GM18870 (cell line): ENCODE results near the gene SERPINB3.
"Not testable (repeated sequence)": the region's sequence is repeated elsewhere in the genome, so short reads cannot be mapped to it uniquely, and the experiment has no call there.

ENCODE experiments used
- ATAC-seq: cut with Tn5 transposase; IDR thresholded peaks from one replicate; pipeline ENCODE4 v1.9.1; 2021; ENCODE audit warnings: moderate library complexity; ENCODE audit not compliant: unreplicated experiment

The SERPINB3 gene

DNA sequence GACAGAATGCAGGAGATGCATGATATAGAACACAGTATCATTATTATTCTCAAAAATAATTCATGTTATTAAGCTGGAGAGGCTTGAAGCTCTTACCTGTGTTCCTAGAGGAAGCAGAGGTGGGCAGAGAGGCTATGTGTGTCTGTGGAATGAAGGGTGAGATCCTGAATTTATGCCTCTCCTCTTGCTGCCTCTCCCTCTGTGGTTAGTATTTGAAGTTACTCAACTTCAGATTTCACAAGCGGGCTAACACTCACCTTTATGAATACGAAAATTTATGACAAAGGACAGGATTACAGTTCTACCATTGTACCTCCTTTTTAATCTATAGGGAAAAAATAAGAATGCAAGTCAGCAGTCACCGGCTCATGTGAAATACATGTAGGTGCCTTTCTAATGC, at the start of gene SERPINB3:
TSS of gene SERPINB3 (minus strand) at position 144 of the 400 bp plus-strand sequence. CDS start 677 bp downstream, outside the sequence.
- not testable (repeated sequence) for ATAC-seq

DNA sequence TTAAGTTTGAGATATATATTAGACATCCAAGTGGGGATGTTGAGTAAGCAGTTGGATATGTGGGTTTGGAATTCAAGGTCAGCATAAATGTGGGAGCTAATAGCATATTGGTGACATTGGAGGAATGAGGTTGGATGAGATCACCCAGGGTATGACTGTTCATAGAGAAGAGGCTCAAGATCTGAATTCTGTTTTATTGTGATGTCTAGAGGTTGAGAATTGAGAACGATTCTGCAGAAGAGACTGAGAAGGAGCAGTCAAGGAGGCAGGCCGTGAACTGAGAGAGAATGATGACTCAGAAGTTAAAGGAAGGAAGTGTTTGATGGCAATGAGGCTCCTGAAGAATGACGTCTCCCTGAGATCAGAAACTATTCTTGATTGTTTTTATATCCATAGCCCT, 47.0 kb upstream of the SERPINB3 start:
- no peak for ATAC-seq

DNA sequence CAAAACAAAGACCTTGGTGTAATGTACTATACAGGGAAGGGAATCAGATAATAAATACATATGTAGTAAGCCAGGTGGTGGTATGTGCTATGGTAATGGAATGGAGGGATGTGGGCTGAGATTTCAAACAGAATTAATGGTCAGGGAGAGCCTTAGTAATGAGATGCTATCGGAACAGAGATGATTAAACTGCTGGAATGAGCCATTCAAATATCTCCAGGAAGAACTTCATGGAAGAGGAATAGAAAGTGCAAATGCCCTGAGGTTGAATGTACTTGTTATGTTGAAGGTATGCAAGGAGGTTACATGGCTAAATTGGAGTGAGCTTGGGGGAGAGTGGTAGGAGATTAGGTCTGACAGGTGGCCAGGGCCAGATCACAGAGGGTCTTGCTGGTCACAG, 46.1 kb upstream of the SERPINB3 start:
- ATAC-seq: no peak

DNA sequence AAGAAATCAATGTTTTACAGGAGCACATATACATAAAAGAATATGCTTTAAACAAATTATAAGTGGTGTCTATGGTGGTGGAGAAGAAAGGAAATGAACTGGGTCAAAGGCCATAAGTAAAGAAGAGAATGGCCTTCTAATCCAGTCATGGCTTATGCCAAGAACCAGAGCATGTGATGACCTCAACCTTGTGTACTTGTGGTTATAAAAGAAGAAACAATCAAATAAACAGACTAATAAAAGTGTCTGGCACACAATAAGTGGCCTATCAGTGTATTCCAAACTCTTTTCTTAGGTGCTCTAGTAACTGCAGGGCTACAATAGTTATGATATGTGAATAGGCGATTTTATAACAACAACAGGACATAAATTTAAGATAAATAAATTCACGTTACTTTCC, 43.7 kb upstream of the SERPINB3 start:
- ATAC-seq: no peak

DNA sequence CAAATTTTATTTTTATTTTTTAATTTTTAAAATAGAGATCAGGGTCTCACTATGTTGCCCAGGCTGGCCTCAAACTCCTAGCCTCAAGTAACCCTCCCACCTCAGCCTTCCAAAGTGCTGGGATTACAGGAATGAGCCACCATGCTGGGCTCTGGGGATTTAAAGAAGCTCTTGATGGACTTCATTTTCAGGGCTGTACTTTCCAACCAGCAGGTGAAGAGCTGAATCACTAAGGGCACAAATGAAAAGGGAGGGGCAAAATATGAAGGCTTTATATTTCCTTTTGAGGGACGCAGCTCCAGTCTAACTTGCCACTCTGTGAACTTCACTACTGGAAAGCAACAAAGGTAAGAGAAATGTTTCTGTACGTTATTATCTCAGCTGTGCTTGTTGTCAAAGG, 41.0 kb upstream of the SERPINB3 start, which contains the start of gene SERPINB11:
TSS of gene SERPINB11 (plus strand) at position 301 of the 400 bp plus-strand sequence. CDS start 7,234 bp downstream, outside the sequence.
- no peak for ATAC-seq

DNA sequence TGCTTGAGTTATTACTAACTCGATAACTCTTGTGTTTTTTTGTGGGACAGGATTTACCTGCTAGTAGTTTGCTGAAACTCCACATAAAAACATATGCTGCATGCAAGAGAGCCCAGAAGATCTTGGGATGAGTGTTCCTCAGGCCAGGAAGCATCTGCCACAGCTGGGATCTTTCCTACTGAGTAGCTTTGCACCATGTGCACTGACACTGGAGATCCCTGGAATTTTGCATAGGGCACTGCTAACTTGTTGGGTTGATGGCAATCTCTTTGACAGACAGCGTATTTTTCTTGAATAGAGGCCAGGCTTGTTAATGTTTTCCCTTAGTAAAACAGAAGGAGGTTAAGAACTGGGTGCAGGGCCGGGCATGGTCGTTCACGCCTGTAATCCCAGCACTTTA, 40.3 kb upstream of the SERPINB3 start:
- no peak for ATAC-seq

DNA sequence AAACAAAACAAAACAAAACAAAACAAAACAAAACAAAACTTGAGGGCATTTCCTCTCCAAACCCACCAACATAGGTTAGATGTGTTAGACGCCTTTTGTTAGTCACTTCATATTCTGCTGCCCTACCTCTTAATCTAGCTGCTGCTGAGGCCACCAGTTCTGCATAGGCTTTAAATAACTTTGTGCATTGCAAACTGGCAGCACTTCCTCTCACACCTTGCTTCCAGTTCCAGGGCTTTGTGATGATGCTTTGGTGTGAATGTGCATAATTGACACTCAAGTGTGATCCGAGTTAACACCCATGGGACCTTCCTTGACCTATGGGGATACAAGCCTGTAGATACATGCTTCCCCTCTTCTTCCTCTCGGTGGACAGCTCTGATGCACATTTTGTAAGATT, 38.8 kb upstream of the SERPINB3 start:
- ATAC-seq: no peak

DNA sequence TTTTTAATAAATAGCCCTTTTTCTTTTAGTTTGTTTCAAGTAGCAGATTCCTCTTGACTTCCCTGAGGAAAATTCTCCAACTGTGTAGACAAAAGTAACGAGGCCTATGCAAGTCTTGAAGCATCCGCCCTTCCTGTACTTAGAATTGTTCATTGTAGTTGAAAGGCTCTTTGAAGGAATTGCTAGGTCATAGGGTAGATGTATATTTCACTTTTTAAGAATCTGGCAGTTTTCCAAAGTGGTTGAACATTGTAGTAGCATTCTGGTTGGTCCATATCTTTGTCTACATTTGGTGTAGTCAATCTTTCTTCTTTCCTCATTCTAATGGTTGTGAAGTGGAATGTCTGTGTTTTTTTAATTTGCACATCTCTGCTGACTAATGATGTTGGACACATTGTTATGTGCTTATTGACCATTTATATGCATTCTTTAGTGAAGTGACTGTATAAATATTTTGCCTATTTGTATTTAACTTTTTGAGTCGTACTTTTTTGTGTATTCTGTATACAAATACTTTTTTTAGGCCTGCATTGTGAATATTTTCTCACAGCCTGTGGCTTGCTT, 35.5 kb upstream of the SERPINB3 start:
- no peak for ATAC-seq

DNA sequence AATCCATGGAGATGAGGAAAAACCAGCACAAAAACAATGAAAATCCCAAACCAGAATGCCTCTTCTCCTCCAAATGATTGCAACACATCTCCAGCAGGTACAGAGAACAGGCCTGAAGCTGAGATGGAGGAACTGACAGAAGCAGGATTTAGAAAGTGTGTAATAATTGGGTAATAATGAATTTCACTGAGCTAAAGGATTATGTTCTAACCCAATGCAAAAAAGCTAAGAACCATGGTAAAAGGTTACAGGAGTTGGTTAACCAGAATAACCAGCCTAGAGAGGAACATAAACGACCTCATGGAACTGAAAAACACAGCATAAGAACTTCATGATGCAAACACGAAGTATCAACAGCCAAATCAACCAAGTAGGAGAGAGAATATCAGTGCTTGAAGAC, 27.4 kb upstream of the SERPINB3 start:
- no peak for ATAC-seq

DNA sequence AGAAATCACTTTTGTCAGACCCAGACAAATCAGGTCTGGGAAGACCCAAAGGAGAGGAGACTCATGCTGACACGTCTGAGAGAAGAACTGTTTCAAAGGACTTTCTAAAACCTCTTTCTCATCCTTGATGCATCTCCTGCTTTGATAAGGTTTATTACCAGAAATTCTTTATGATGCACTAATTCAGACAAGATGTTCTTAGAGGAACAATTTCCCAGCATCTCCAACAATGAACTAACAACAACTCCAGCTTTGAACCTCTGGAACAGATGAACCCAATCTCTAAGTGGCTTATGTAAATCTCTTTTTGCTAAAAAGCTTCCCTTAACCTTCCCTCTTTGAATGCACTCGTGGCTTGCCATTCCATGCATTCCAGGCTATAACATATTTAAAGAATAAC, 25.2 kb upstream of the SERPINB3 start:
- ATAC-seq: no peak

DNA sequence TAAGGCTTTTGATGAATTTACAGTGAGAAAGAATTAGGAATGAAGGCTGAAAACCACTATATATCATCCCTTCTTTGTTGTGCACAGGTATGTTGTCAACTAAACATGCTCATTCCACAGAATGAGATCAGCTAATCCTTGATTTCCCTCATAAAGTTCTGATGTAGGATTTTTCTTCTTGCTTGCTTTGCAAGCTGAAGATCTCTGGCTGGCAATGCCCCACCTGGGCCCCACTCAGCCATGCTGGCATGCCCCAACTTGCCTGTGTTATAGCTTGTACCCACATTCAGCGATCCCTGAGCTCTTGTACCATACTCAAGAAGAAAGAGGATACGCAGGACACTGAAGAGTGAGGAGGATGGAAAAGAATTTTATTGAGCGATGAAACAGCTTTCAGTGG, 23.0 kb upstream of the SERPINB3 start:
- no peak for ATAC-seq

DNA sequence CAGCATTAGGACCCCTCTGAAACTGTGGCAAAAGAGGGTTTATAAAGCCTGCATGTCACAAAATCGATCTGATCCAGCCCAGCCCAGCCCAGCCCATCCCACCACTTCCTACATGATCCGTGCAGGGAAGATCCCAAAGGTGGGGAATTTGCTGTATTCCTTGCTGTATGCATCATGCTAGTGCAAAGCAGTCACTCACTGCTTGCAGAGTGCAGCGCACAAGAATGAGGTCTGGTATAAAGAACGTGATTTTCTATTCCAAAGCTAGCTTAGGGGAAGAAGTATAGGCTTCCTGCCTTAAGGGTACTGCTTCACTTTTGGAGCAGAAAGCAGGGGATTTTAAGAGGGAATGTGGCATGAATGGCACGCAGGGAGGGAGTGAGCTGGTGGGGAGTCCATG, 22.2 kb upstream of the SERPINB3 start:
- no peak for ATAC-seq

DNA sequence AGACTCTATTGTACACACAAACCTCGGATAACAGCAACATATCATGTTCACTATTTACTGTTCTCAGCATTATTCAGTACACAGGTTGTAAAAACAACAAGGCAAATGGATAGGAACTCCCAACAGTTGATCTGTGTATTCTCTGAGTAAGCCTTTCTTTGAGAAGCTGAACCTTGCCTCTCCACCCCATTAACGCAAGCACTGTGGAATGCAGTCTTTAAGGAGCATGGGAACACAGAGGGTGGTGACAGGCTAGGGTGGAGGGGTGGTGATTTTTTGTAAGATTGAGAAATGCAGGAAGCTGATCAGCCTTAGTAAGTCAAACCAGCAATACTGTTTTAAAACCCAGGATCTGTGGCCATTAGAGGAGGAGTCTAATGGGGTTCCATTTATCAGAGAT, 21.5 kb upstream of the SERPINB3 start:
- no peak for ATAC-seq

DNA sequence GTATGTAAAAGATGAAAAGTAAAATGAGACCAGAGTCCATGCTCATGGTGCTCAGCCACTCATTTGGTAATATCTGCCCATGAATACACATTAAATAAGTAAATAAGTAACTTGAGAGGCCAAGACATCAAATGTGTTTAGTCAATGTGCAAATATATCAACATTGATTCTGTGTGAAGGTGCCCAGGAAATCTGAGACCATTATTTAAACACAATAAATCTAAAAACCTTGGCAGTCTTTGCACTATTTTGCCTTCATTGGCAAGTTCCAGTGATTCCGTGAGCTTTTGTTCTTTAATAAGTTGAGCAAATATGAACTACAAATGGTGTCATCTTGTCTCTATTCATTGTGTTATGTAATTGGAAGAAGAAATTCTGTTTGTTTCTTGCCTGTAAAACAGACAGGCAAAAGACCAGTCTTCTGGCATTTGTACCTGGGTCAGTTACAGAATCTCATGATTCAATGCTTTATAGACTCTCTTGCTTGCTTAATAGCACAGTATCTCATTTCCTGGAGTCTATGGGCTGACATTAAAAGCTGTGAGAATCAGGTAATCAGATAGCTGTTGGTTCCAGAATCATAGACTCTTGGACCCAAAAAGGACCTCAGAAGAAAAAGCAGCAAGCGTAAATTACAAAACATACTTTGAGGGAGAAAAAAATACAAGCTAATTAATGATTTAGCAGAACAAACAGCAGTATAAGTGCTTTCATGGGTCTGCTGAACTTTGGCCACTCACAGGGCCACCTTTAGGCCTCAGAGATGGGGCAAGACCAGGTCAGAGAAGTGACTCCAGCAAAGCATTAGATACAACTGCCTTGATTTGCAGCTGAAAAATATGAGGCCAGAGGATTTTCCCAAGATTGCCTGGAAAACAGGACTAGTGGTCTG, 20.0 kb upstream of the SERPINB3 start:
- ATAC-seq: no peak

DNA sequence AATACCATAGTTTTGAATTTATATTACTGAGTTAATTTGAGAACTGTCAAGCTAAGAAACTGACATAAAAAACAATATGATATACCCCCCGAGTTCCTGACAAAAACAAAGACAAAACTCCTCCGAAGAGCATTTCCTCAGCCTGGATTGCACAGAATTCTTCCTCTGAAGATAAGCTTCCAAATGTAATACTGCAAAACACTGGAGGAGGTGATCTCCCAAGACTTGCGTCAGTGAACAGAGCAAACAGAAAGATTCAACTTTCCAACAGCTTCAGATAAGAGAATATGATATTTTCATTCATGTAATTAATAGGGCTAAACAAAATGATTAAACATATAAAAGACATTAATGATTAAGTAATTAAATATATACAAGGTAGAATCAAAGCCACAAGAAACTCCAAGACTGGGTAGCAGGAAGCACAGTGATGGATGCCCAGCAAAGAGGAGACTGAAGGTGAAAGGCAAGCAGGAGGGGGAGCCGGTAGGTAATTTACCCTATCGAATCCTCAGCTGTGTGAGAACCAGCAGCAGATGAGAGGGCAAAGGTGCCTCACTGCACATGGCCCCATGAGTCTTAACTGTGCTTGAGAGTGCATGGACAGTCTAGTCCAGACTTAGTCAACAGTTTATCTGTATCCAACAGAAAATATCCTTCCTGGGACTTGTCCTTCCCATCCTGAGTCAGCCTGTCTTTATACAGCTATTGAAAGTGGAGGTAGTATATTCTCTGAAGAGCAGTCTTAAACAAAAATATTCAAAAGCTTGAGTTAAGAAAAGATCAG, 18.3 kb upstream of the SERPINB3 start:
- no peak for ATAC-seq

DNA sequence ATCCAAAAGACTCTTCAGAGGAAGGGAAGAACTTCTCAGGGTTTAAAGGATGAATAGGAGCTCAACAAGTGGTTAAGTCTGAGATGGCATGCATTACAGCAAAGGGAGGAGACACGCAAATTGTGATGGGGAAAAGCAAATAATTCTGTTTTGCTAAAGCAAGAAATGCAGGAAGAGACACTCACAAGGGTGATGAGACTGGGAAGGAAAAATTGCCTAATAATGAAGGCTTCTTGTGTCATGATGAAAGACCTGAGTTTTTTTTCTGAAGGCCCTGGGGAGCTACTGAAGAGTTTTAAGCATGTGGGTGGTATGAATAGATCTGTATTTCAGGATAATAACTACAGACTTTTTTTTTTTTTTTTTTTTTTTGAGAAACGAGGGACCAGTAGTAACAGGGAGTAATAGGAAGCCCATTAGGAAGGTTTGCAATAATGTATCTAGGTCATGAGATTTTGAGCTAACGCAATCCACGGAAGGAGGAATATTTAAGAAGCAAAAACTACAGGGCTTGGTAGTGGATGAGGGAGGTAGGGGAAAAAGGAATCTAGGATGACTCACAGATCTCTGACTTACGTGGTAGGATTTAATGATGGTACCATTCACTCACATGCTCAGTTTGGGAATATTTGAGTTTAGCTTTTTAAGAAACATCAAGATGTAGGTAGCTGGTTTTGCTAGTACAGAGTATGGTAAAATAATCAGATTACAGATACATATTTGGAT, 16.0 kb upstream of the SERPINB3 start:
- no peak for ATAC-seq

DNA sequence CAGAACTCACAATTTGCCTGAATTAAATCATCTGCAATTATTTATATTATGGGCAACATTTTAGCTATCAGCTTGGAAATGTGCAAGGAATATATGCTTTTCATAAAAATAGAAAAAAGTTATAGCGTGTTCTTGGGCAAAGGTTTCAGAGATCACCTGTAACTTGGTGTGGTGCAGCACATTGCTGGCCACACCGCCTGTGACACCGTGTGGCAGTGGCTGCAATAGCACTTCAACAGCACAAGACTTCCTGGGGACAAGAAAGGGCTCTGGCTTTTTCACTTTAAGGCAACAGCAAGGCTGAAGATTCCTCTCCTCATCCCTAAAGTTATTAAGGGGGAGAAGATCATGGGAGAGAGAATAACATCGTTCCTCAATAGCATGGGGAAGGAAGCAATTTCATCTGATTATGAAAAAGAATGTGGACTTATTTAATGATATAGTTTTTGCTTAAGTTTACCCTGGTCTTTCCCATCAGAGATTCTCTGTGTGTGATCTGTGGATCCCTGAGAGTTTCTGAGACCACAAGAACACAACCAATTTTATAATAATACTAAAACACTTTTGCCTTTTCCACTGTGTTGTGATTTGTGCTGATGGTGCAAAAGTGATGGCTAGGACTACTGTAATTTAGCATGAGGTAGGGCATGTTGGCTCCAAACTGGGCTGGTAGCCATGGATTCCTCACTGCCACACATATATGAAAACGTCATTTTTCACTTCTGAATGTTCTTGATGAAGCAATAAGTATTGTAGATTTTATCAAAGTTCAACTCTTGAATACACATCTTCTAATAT, 15.0 kb upstream of the SERPINB3 start:
- ATAC-seq: no peak

DNA sequence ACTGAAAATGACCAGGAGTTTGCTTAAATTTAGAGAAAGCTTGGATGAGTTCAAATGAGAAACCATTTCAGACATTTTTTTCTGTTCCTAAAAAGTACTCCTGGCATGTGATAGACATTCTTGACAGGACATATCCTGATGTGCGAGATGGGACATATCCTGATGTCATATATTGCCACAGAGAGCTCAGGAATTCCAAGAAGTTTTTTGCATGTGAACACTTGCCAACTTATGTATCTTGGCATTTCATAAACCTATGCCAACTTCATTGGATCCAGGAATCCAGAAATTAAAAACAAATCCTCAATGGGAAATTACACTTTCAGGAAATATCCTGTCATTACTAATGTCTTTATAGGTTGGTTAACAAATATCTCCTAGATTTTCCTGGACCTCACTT, 2.9 kb upstream of the SERPINB3 start:
- no peak for ATAC-seq

DNA sequence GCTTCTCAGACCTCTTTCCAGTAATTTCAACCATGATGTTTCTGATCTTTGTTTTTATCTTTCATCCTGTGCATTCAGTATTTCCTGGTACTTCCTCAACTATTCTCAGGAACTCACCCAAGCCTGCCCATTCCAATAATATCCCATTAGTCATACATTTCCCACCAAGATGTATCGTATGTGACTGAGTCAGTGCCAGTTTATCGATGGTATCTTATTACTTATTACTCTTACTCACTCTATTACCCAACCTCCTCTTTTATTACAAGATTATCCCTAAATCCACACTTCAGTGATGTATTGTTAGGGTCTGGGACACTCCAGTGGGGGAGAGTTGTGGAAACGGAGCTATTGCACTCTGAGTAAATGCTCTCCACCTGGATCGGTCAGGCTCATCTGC, 2.8 kb downstream of the SERPINB3 start:
- not testable (repeated sequence) for ATAC-seq

DNA sequence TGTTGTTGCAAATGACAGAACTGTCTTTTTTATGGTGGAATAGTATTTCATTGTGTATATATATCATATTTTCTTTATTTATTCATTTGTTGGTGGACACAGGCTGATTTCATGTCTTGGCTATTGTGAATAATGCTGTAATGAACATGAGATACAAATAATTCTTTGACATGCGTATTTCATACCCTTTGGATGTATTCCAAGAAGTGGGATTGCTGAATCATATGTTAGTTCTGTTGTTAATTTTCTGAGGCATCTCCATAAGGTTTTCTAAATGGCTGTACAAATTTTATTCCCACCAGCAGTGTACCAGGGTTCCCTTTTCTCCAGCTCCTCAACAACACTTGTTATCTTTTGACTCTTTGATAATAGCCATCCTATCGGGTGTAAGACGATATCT, 11.4 kb downstream of the SERPINB3 start:
- not testable (repeated sequence) for ATAC-seq
